Measurements from ENCODE around the gene FOXL3. TPM values are rescaled to one million over a fixed set of nuclear protein-coding genes. Genes with fewer than 3 reads are reported as not detected.
A peak's percentile ranks its signal among the peaks of the same experiment; 100 is the strongest.

FOXL3 gene
- total RNA-seq, 2 donors from 2014 or later = not detected

DNA sequence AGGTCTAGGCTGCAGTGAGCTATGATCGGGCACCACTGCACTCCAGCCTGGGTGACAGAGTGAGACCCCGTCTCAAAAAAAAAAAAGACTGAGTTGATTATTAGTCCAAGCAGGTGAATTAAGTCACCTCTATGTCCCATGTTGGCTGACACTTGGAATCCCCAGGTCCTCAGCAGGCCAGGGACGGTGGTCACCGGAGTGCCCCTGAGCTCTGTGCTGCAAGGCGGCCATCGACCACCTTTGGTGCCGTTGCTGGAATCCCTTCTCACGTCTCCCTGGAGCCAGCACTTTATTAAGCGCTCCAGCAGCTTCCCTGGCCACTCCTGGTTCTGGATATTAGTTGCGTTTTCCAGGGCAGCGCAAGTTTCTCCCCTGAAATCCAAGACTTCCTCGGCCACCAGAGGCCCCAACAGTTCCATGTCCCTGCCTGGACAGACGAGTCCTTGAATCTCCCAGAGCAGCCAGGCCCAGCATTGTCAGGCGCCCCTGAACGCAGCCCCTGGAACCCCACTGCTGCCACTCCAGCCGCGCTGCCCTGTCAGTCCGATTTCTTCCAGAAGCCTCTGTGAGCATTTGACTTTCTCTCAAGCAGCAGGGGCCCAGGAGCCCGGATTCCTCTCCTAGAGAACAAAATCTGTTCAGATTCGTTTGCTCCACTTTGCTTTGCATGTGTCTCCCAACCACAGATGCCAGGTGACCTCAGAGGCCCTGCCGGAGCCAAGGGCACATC is 38.4 kb upstream of the FOXL3 start:
- Histone ChIP-seq H3K27me3 (replicated peaks; ENCODE audit: insufficient read depth) (no peaks in the 10 kb centered on the region), H3K4me1 (replicated peaks) (peaks cover 5% of the 10 kb centered on the region), H3K36me3 (peaks cover 0 to 22% of the 10 kb centered on the region in 2 donors), H3K9me3 (no peaks in the 10 kb centered on the region), H3K4me3 (no peak overlapping the region), H3K27ac (no peak overlapping the region)
- intact Hi-C loops (cut with DNase I) = no loop called here
- 93% methylated on average over 20 of the region's 21 CpGs for WGBS
- DNase-seq (ENCODE audit: low spot score) = no peak
- TF ChIP-seq, protein P1, sequence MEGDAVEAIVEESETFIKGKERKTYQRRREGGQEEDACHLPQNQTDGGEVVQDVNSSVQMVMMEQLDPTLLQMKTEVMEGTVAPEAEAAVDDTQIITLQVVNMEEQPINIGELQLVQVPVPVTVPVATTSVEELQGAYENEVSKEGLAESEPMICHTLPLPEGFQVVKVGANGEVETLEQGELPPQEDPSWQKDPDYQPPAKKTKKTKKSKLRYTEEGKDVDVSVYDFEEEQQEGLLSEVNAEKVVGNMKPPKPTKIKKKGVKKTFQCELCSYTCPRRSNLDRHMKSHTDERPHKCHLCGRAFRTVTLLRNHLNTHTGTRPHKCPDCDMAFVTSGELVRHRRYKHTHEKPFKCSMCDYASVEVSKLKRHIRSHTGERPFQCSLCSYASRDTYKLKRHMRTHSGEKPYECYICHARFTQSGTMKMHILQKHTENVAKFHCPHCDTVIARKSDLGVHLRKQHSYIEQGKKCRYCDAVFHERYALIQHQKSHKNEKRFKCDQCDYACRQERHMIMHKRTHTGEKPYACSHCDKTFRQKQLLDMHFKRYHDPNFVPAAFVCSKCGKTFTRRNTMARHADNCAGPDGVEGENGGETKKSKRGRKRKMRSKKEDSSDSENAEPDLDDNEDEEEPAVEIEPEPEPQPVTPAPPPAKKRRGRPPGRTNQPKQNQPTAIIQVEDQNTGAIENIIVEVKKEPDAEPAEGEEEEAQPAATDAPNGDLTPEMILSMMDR (IDR thresholded peaks at IDR 0.05) = no peak
- no peak for TF ChIP-seq POLR2A (IDR thresholded peaks at IDR 0.05)
- no peak for TF ChIP-seq POLR2AphosphoS5 (IDR thresholded peaks at IDR 0.05)

DNA sequence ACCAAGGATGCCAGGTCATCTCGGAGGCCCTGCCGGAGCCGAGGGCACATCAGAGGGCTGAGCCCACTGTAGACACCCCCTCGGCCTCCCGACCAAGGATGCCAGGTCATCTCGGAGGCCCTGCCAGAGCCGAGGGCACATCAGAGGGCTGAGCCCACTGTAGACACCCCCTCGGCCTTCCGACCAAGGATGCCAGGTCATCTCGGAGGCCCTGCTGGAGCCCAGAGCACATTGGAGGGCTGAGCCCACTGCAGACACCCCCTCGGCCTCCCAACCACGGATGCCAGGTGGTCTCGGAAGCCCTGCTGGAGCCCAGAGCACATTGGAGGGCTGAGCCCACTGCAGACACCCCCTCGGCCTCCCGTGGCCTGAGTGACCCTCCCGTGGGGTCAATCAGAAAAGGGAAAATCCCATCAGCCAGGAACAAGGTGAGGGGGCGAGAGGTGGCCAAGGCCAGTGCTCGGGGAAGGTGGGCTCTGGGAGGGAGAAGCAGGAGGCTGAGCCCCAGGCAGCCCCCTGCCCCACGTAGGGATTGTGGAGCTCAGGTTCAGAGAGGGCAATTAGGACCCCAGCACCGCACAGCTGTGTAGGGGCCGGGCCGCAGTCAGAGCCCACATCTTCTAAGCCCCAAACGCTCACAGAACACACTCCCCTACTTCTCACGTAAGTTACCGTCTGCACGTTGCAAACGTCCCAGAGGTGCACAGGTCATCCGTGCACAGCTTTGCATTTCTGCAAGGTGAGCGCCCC is 37.6 kb upstream of the FOXL3 start:
- Histone ChIP-seq H3K4me1 (replicated peaks) (peaks cover 5% of the 10 kb centered on the region), H3K27me3 (replicated peaks; ENCODE audit: insufficient read depth) (no peaks in the 10 kb centered on the region), H3K4me3 (no peak overlapping the region), H3K9me3 (no peaks in the 10 kb centered on the region), H3K36me3 (peaks cover 0 to 29% of the 10 kb centered on the region in 2 donors), H3K27ac (no peak overlapping the region)
- TF ChIP-seq, protein P1 (IDR thresholded peaks at IDR 0.05) = no peak
- TF ChIP-seq POLR2A (IDR thresholded peaks at IDR 0.05) = no peak
- DNase-seq (ENCODE audit: low spot score) = no peak
- 90% methylated on average over 29 of the region's 29 CpGs for WGBS
- intact Hi-C loops (cut with DNase I) = no loop called here

DNA sequence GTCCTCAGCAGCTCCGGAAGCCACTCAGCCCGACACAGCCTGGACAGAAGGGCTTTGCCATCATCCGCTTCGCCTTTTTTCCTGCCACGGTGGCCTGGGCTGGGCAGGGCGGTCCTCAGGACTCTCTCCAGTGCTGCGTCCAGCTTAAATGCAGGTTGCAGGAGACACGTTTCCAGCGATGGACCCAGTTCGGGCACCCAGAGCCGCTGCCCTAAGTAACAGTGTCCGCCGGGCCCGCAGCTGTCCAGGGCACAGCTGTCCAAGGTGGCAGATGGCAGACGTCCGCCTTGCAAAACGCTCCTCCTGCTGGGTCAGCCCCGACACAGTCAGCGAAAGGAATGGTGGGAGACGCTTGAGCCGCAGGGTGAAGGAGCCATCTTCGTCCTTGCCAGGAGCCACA is 37.0 kb upstream of the FOXL3 start:
- peaks cover 5% of the 10 kb centered on the region for H3K4me1 ChIP-seq (replicated peaks)
- no peak for DNase-seq (ENCODE audit: low spot score)
- TF ChIP-seq POLR2AphosphoS5 (IDR thresholded peaks at IDR 0.05) = no peak
- TF ChIP-seq, protein P1 (IDR thresholded peaks at IDR 0.05) = no peak
- TF ChIP-seq POLR2A (IDR thresholded peaks at IDR 0.05) = no peak
- H3K27ac ChIP-seq = peak overlapping the region in 1 of 2 donors; percentile 79
- H3K36me3 ChIP-seq = peaks cover 0 to 29% of the 10 kb centered on the region in 2 donors
- no peaks in the 10 kb centered on the region for H3K27me3 ChIP-seq (replicated peaks; ENCODE audit: insufficient read depth)
- intact Hi-C loops (cut with DNase I) = no loop called here
- no peak overlapping the region for H3K4me3 ChIP-seq
- H3K9me3 ChIP-seq = no peaks in the 10 kb centered on the region
- 93% methylated on average over 22 of the region's 22 CpGs for WGBS

DNA sequence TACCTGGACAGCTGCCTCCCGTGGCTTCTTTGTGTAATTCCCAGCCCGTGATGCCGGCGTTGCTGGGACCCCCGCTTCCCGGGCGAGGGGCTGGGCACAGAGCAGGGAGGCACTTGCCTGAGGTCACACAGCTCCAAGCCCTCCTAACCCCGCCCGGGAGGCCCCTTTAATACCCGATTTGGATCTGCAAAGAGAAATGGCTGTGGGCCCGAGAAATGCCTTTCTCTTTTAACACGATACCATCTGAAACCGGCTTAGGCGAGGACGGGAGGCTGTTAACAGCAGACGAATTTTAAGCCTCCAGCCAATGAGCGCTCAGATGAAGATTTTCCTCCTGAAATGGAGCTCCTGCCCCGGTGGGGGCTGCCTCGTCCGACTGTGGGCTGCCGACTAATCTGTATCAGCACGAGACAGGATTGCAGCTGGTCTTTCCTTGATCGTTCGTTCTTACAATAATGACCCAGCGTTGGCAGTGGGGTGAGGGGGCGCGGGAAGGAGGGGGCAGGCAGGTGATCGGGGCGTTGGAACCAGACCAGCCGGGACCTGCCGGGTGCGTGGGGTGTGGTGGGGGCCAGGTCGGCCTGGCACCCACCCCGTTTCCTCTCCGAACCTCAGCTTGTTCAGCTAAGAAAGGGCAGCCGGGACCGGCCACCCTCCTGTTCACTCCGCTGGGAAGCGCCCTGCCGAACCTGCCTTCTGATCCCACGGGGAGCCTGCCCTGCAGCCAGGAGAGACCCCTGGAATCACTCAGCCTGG is 36.2 kb upstream of the FOXL3 start:
- peak; percentile 44 for DNase-seq (ENCODE audit: low spot score)
- intact Hi-C loops (cut with DNase I) = no loop called here
- TF ChIP-seq, protein P1 (IDR thresholded peaks at IDR 0.05) = no peak
- TF ChIP-seq POLR2A (IDR thresholded peaks at IDR 0.05) (no peak), POLR2AphosphoS5 (IDR thresholded peaks at IDR 0.05) (peak; percentile 15)
- H3K36me3 ChIP-seq = peaks cover 0 to 29% of the 10 kb centered on the region in 2 donors
- WGBS = 52% methylated on average over 41 of the region's 41 CpGs
- H3K27me3 ChIP-seq (replicated peaks; ENCODE audit: insufficient read depth) = no peaks in the 10 kb centered on the region
- peak overlapping the region in 1 of 2 donors; percentile 15 for H3K4me3 ChIP-seq
- no peaks in the 10 kb centered on the region for H3K9me3 ChIP-seq
- H3K27ac ChIP-seq = peak overlapping the region; percentile 46 to 79
- peaks cover 5% of the 10 kb centered on the region for H3K4me1 ChIP-seq (replicated peaks)
